Natural killer cell (primary cell): ENCODE measurements around the gene FKBP11. TPM values are rescaled to one million over a fixed set of nuclear protein-coding genes. Genes with fewer than 3 reads are reported as not detected.

ENCODE experiments used
- ATAC-seq, 3 donors: fragments of 150-1000 bp in 2 of 3; fragments of 200-7000 bp in 1 of 3; cut with Tn5 transposase; 1 replicate in 1 of 3; 2 replicates in 2 of 3; pipeline ENCODE4 v1.10.0; 2021; ENCODE audit warnings: mild to moderate bottlenecking in 2 of 3, moderate library complexity in 2 of 3
- DNase-seq, 2 donors: peaks; one replicate each; pipeline versions ENCODE4 v3.0.0 to v3.0.0-alpha.2; 2013 to 2021; ENCODE audit warnings: mixed read lengths in 1 of 2
- H3K27ac ChIP-seq: one replicate; pipeline ENCODE4 v1.5.1; 2013; ENCODE audit warnings: mild to moderate bottlenecking, low read length
- H3K27me3 ChIP-seq: one replicate; pipeline ENCODE4 v1.6.1; 2013; ENCODE audit warnings: low read length; ENCODE audit not compliant: control insufficient read depth, insufficient read depth
- H3K36me3 ChIP-seq: one replicate; pipeline ENCODE4 v1.6.1; 2013; ENCODE audit warnings: low read length; ENCODE audit not compliant: control insufficient read depth, insufficient read depth
- H3K4me1 ChIP-seq: one replicate; pipeline ENCODE4 v1.6.1; 2013; ENCODE audit warnings: low read length; ENCODE audit not compliant: control insufficient read depth, insufficient read depth
- H3K4me3 ChIP-seq: one replicate; pipeline ENCODE4 v1.5.1; 2013; ENCODE audit warnings: low read length
- H3K9me3 ChIP-seq: one replicate; pipeline ENCODE4 v1.6.1; 2013; ENCODE audit warnings: low read length; ENCODE audit not compliant: control insufficient read depth, insufficient read depth
- H3K27ac Mint-ChIP-seq, 2 donors: one replicate each; pipeline ENCODE4 v1.8.0; 2022; ENCODE audit warnings: mild to moderate bottlenecking in 2 of 2, mixed read lengths in 2 of 2, moderate library complexity in 1 of 2
- H3K27me3 Mint-ChIP-seq, 2 donors: one replicate each; pipeline ENCODE4 v1.8.0; 2022; ENCODE audit warnings: low read depth in 2 of 2, mixed read lengths in 2 of 2
- H3K36me3 Mint-ChIP-seq: one replicate; pipeline ENCODE4 v1.8.0; 2022; ENCODE audit warnings: mixed read lengths
- H3K4me1 Mint-ChIP-seq, 2 donors: one replicate each; pipeline ENCODE4 v1.8.0; 2022; ENCODE audit warnings: mixed read lengths in 2 of 2
- H3K4me3 Mint-ChIP-seq: one replicate; pipeline ENCODE4 v1.8.0; 2022; ENCODE audit warnings: mild to moderate bottlenecking, moderate library complexity, mixed read lengths
- H3K9me3 Mint-ChIP-seq, 2 donors: one replicate each; pipeline ENCODE4 v1.8.0; 2022; ENCODE audit warnings: mixed read lengths in 2 of 2
- WGBS: methylation state at CpG from one replicate; pipeline ENCODE4 v1.1.7; 2013; ENCODE audit warnings: missing lambda C conversion rate; ENCODE audit not compliant: insufficient coverage; 5-methylcytosine and 5-hydroxymethylcytosine counted together
- intact Hi-C: fragments of 100-400 bp; cut with micrococcal nuclease; formaldehyde crosslinking; loops from one replicate; pipeline ENCODE4 v1.14.2; 2022
- total RNA-seq, 4 donors: library from RNA; stranded (reverse); fragments of 120-200 nt in 1 of 4; gene quantifications; one replicate each; pipeline versions ENCODE4 v1.2.3 to v1.2.4, GENCODE V29; 2013 to 2022
- TF ChIP-seq, protein P1 (sequence below): fragments of 200-600 bp; IDR thresholded peaks from one replicate; pipeline ENCODE4 v1.8.0; 2022; ENCODE audit warnings: antibody characterized with exemption

Gene FKBP11
- total RNA-seq, result 100 to 1,000 TPM; 156 to 228 (median 218) TPM
- 36.6 TPM for total RNA-seq (2013)

DNA sequence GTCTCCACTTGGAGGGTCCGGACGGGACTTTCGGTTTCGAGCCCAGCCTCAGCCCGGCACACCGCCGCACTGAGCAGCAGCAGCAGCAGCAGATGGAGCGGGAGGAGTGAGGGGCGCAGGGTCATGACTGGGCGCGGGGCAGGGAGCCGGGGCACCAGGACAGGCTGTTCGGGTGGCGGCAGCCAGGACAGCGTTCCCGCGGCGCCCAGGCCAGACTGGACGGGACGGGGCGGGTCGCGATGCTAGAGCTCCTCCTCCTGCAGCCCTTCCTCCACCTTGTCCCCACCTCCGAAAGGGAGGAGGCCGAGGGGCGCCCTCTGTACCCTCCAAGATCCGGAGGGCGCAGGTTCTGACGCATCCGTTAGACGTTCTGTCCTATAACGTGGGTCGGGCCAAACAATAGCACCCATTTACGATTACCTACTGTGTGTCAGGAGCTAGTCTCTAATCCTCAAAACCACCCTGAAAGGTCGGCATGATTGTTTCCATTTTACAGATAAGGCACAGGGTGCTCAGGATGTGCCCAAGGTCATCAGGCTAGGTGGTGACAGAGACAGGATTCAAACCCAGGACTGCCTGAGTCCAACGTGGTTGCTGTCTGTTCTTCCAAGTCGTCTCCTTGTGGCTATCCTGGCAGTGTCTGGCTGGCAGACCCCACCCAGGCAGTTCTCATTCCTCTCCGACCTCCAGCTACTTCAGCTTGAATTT is at the start of gene FKBP11:
Gene FKBP11 (minus strand): TSS at position 189 of the 708 bp plus-strand sequence. CDS start 64 bp downstream, at position 125.
- Histone ChIP-seq H3K36me3 (peaks cover 21% of the 10 kb centered on the region), H3K27me3 (no peaks in the 10 kb centered on the region), H3K4me1 (peaks cover 25% of the 10 kb centered on the region), H3K27ac (peak within 1 kb of the TSS; percentile 93), H3K9me3 (no peaks in the 10 kb centered on the region), H3K4me3 (peak within 1 kb of the TSS; percentile 92)
- Mint-ChIP-seq H3K9me3 (no peaks in the 10 kb centered on the region), H3K4me1 (peaks cover 64 to 67% of the 10 kb centered on the region in 2 donors), H3K27ac (peak within 1 kb of the TSS; percentile 87 to 94), H3K4me3 (peak within 1 kb of the TSS; percentile 96), H3K36me3 (peaks cover 18% of the 10 kb centered on the region), H3K27me3 (no peaks in the 10 kb centered on the region)
- TF ChIP-seq, protein P1, sequence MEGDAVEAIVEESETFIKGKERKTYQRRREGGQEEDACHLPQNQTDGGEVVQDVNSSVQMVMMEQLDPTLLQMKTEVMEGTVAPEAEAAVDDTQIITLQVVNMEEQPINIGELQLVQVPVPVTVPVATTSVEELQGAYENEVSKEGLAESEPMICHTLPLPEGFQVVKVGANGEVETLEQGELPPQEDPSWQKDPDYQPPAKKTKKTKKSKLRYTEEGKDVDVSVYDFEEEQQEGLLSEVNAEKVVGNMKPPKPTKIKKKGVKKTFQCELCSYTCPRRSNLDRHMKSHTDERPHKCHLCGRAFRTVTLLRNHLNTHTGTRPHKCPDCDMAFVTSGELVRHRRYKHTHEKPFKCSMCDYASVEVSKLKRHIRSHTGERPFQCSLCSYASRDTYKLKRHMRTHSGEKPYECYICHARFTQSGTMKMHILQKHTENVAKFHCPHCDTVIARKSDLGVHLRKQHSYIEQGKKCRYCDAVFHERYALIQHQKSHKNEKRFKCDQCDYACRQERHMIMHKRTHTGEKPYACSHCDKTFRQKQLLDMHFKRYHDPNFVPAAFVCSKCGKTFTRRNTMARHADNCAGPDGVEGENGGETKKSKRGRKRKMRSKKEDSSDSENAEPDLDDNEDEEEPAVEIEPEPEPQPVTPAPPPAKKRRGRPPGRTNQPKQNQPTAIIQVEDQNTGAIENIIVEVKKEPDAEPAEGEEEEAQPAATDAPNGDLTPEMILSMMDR, result no peak
- intact Hi-C loops, result loop anchor here (1.0 to 10.0 kb wide), 2 partner anchors 9 to 49 kb away; partner anchors contain the start of genes WNT1 and WNT10B
- 3% methylated on average over 38 of the region's 38 CpGs for WGBS
- DNase-seq (peak; percentile 75 to 85), ATAC-seq (peak; percentile 83 to 93 (median 85))

DNA sequence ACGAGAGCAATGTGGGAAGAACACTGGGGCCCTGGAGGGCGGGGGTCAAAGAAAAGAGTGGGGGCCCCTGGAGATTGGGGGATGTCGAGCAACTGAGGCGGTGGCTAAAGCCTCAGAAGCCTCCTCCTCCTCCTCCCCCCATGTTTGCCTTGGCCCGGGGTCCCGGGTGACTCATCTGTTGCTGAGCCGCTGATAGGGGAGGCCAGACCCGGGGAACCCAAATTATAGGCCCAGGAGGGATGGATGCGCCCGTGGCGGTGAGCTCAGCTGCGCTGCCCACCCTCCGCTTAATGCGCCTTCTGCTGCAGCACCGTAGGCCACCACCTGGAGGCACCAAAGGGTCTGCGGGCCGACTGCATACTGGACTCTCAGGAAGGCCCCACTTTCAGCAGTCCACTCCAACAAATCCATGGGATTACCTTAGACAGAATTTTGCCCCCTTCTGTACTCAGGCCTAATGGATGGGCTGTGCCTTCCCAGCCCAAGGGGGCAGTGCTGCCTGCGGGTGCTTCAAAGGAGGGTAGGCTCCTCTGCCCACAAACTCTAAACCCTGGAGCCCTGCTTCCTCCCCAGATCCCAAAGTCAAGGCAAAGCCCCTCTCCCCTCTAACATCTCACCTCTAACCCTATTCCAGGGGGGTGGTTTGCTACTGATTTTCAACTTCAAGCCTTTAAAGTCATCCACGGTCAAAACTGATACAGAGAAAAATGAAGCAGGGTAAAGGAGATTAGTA is 48.8 kb upstream of the FKBP11 start:
- Mint-ChIP-seq H3K4me3 (no peak overlapping the region), H3K9me3 (no peaks in the 10 kb centered on the region), H3K27ac (no peak overlapping the region), H3K27me3 (peaks cover 27 to 42% of the 10 kb centered on the region in 2 donors), H3K36me3 (no peaks in the 10 kb centered on the region), H3K4me1 (peaks cover 46 to 59% of the 10 kb centered on the region in 2 donors)
- peak in 2 of 3 donors; percentile 19 to 30 for ATAC-seq
- no peak overlapping the region for H3K27ac ChIP-seq
- H3K4me3 ChIP-seq, result no peak overlapping the region
- intact Hi-C loops, result loop anchor here (1.0 to 10.0 kb wide), 2 partner anchors 14 to 49 kb away; partner anchors contain the start of gene FKBP11
- TF ChIP-seq, protein P1, result peak; percentile 71
- no peaks in the 10 kb centered on the region for H3K9me3 ChIP-seq
- peaks cover 66% of the 10 kb centered on the region for H3K4me1 ChIP-seq
- 24% methylated on average over 18 of the region's 19 CpGs for WGBS
- peaks cover 57% of the 10 kb centered on the region for H3K27me3 ChIP-seq
- DNase-seq, result peak; percentile 53 to 65
- no peaks in the 10 kb centered on the region for H3K36me3 ChIP-seq

DNA sequence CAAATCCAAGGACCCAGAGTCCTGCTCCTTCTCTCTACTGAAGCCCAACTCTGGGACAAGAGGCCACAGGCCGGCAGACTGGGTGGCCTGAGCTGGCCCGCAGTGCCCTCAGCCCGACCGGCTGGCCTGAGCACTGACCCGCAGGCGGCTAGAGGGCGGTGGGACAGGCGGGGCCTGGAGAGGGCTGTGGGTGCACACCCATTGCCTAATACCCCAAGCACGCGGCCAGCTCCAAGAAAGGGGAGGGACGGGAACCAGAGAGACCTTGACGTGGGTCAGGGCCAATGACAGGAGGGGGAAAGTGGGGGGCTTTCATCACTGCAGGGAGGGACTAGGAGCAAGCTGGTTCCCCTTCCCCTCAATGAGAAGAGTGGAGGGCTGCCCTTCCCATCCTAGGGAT is 48.2 kb upstream of the FKBP11 start:
- no peak for ATAC-seq
- WGBS, result 27% methylated on average over 12 of the region's 12 CpGs
- Histone ChIP-seq H3K4me3 (no peak overlapping the region), H3K27ac (no peak overlapping the region), H3K36me3 (no peaks in the 10 kb centered on the region), H3K27me3 (peaks cover 52% of the 10 kb centered on the region), H3K4me1 (peaks cover 61% of the 10 kb centered on the region), H3K9me3 (no peaks in the 10 kb centered on the region)
- Mint-ChIP-seq H3K9me3 (no peaks in the 10 kb centered on the region), H3K36me3 (no peaks in the 10 kb centered on the region), H3K27ac (no peak overlapping the region), H3K27me3 (peaks cover 27 to 42% of the 10 kb centered on the region in 2 donors), H3K4me1 (peaks cover 41 to 53% of the 10 kb centered on the region in 2 donors), H3K4me3 (no peak overlapping the region)
- intact Hi-C loops, result loop anchor here (10.0 kb wide), 1 partner anchor 49 kb away; the partner anchor contains the start of gene FKBP11
- TF ChIP-seq, protein P1, result no peak
- no peak for DNase-seq
